NCI-H345 treated with DMSO at 0.1 percent for 48 hours (cell line): ENCODE results near the gene CAND2.
A peak's percentile ranks its signal among the peaks of the same experiment; 100 is the strongest.

Source experiments
- DNase-seq: peaks from one replicate; lab custom pipeline; 2025; ENCODE audit not compliant: unreplicated experiment; lab: John Stamatoyannopoulos, UW

Gene CAND2

DNA sequence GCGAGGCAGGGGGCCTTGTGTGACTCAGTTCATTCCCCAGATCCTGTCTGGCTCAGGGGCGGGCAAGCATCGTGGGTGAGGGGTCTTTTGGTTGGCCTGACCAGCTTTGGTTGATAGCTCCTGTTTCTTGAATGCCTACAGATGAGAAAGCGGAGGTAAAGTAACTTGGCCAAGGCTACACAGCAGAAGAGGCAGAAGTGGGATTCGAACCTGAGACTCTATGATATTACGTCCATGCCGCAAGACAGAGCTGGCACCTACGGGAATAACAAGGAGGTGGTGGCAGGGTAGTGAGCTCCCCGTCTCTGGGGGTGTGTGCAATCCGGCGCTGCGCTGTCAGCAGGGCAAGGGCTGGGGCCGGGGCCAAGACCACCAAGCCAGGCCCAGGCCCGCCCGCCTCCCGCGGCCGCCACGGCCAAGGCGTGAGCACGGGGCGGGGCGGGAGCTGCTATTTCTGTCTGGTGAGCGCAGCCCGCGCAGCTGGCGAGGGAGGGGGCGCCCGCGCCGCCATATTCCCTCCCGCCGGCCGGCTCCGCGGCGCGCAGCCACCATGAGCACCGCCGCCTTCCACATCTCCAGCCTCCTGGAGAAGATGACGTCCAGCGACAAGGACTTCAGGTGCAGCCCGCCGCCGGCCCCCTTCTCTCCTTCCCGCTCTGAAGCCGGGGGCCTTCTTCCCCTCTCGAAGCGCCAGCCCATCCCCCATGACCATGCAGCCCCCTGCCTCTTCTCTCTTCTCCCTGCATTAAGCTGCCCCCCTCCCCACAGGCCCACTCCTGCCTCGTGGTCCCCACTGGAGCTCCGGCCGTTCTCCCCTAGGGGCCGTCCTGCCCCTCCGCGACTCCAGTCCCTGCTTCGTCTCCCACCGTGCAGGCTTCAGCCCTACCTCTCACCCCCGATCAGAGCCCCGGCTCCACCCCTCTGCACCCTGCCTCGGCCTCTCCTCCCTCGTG, at the start of gene CAND2:
Gene CAND2 (plus strand): TSS at position 510 of the 953 bp plus-strand sequence. CDS start 41 bp downstream, at position 551.
- DNase-seq: peak; percentile 16

DNA sequence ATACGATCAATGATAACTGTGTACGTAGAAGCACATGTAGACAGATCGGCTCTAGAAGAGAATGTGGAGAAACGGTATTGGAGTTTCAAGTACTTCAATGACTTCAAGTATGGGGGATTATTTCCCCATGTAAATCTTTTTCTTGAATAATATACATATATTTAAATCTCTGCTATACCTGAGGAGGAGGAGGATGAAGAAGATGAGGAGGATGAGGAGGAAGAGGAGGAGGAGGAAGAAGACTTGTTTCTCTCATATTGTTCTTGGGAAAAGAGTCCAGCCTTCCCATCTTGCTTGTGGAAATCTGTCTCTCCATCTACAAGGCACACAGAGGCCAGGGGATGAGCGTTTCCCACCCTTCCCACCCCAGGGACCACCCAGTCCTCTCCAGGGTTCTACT, 48.0 kb upstream of the CAND2 start:
- DNase-seq: no peak

DNA sequence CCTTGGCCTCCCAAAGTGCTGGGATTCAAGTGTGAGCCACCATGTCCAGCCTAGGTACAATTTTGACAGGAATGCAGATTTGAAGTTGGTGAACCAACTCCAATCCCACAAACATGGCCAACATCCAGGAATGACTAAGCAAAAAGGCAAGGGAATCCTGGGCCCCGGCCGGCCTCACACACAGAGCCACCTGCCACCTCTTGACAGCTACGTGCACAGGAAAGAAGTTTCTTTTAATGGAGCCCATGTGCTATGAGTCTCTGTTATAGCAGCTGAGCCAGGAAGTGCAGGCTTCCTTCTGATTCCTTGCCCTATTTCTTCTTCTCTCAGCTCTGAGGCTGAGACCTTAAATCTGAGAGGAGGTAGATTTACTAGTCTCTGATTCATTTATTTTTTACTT, 46.3 kb upstream of the CAND2 start:
- DNase-seq: no peak

DNA sequence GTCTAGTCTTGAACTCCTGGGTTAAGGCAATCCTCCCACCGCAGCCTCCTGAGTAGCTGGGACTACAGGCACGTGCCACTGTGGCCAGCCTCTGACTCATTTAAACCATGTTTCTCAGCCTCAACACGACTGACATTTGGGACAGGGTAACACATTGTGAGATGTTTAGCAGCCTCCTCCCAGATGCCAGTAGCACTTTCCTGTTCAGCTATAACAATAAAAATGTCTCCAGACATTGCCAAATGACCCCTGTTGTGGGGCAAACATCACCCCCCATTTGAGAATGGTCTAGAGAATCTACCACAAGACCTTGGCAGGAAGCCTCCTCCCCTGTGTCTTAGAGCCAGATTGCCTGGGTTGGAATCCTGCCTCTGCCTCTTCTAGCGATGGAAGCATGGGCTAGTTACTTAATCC, 45.8 kb upstream of the CAND2 start:
- DNase-seq: no peak

DNA sequence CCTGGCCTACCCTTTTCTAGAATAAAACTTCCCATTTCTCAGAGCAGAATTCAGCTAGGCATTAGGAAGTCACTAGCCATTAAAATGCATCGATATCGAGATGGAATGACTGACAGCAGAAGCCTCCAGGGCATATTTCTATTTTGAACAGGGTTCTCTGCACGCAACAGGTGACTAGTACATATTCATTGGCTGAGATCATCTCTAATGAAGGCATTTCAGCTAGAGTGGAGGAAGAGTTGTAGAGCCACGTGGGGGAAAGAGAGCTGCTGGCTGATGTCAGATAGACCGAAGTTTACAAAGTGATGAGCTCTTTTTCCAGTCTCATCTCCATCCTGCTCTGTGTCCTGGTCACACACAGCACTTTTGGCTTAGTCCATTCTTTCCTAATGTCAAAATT, 44.9 kb upstream of the CAND2 start:
- DNase-seq: no peak

DNA sequence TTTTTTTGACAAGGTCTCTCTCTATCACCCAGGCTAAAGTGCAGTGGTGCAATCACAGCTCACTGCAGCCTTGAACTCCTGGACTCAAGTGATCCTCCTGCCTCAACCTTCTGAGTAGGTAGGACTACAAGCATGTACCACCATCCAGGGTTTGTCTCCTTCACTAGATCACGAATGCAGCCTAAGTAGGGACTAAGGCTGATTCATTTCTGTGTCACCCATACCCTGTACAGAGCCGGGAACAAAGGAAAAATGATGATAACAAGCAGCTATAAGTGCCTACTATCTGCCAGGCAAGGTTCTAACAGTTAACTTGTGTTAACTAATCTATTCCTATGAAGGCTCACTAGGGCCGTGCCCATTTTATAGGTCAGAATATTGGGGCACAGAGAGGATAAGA, 44.4 kb upstream of the CAND2 start:
- no peak for DNase-seq

DNA sequence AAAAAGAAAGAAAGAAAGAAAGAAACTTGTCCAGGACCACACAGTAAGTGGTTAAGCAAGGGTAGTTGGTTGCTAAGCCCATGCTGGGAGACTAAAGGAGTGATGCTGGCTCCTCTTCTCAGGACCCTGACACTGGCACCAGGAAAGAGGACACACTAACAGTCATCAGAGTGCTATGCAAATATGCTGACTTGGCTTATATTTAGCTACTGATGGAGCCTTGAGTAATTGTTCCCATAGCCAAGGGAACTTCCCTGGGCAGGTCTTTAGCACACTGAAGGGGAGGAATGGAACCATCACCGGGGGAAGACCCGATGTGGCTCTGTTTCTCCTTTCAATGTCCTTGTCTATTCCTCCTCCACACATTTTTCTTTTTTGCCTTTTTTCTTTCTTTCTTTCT, 43.7 kb upstream of the CAND2 start:
- DNase-seq: no peak

DNA sequence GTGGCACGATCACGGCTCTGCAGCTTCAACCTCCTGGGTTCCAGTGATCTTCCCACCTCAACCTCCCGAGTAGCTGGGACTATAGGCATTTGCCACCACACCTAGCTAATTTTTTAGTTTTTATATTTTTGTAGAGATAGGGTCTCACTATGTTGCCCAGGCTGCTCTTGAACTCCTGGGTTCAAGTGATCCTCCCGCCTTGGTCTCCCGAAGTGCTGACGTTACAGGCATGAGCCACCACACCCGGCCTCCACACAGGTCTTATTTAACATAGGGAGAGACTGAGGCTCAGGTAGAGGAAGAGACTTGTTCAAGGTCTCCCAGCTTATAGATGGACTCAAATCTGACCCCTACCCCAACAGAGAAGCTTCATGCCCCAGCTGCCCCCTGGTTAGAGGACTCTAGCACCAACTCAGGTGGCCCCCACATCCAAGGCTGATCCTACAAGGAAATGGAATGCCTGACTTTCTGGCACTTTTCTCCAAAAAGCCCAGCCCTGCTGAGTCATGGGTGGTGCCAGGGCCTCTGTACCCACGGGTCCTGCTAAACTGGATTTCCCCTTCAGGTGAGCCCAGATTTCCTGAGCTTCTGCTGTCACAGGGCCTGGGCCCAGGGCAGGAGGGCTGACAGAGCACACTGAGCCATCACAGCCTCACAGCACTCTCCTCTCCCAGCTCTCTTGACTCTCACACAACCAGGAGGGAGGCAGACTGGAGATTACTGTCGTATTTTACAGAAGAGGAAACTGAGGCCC, 43.0 kb upstream of the CAND2 start:
- no peak for DNase-seq

DNA sequence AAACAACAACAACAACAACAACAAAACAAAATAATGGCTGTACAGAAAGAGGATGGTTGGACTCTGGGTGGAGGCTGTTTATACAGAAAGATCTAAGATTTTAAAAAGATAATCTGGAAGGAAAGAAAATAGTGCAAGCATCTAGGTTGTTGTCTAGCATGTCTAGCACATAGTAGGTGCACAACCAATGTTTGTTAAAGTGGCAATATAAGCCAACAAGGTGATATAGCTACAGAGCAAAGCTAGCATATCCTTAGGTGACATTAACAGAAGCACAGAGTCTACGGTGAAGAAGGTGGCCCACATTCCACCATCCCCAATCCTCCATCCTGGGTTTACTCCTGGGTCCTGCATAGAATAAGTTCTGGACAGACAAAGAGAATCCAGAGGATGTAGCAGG, 42.2 kb upstream of the CAND2 start:
- no peak for DNase-seq

DNA sequence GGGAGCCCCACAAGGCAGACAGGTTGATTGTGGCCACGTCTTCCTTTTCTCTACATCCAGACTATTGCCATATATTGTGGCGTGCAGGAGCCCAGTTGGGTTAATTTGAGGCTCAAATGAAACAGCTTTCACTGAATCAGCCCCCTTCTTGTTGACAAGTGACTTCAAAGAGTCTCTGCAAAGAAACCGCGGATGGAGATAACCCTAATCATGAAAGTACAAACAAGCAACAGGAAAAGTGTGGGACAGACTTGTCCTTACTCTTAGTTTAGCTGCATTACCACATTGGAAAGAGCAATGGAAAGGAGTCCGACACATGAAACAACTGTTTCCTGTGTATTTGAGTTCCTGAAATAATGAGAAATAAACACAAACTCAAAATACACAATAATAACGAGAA, 40.7 kb upstream of the CAND2 start:
- DNase-seq: no peak

DNA sequence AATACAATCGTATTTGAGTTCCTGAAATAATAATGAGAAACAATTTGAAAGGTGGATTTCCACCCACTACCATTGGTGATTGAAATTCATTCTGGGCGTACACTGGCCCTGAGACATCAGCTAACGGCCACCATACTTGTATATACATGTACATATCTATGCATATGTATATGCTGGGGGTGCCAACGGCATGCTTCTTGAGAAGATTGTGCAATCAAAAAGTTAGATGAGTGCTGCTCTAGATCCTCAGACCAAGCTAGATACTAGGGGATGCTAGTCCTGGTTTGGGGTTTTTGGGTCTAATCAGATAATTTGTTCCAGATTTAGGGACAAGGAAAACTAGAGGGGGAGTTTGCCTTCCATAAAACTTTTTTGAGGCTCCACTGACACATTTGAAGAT, 40.3 kb upstream of the CAND2 start:
- no peak for DNase-seq

DNA sequence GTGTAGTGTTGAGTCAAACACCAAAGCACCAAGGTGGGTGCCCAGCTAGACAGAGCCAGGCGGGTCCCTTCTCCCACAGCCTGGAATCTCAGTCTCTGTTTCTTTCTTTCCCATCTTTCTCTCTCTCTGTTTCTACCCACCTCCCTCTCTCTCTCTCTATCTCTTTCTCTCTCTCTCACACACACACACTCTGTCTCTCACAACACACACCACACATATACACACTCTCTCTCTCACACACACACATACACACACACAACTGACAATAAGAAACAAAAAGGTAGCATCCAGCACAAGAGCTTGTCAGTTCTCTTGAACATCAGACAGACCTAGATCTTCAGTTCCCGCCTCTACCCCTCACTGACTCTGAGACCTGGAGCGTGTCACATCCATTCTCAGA, 39.8 kb upstream of the CAND2 start:
- DNase-seq: no peak

DNA sequence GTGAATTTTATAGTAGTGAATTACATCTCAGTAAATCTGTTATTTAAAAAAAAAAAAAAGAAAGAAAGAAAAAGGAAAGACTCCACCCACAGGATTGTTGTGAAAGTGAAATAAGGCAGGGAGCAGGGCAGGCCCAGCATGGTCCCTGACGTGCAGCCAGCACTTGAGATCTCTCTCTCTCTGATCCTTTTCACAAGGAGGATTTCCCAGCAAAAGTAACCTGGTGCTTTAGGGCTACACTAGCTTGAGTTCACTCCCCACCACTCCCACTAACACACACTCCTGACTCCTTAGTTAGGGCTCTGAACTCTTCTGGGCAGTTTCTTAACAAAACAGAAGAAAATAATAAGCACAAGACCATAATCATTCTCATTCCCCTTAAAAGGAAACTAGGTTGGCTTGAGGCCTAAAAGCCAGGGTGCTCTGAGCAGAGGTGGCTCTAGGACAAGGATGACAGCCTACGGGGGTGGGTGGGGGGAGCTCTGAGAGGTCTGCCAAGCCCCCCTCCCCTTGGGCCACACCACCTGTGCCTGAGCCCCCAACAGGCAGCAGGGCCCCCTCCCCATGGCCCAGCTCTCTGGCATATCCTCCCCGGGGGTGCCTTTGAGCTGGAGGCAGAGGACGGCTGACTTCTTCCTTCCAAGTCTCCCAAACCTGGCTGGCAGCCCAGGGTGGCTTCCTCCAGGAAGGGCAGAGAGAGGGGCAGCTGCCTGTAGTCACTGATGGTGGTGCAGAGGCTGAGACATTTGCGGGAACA, 38.3 kb upstream of the CAND2 start:
- no peak for DNase-seq

DNA sequence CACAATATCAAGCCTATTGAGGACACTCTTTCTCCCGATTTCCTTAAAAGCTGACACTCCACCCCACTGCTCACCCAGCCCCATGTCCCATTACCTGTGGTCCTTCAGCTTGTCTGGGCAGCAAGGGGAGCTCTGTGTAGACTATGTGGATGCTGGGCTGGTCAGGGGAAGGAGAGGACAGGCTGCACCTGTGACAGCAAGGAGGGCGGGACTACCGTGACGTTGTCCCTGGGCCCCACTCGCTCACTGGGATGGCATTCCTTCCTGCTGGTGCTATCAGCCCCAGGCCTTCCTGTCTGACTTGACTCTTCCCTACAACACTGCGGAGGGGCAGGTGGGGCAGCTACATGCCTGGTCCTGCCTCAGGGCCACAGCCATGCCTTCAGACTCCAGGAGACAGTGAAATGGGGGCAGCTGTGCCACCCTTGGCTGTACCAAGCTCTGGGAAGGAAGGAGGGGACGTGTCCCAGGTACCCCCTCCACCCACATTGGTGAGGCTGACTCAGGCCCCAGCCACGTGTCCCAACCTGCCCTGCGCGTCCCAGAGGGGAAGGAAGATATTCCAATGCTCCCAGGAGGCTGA, 37.3 kb upstream of the CAND2 start, which contains the start of gene TMEM40:
Gene TMEM40 (minus strand): TSS at position 163 of the 583 bp plus-strand sequence. CDS start 9,427 bp downstream, outside the sequence.
- DNase-seq: no peak

DNA sequence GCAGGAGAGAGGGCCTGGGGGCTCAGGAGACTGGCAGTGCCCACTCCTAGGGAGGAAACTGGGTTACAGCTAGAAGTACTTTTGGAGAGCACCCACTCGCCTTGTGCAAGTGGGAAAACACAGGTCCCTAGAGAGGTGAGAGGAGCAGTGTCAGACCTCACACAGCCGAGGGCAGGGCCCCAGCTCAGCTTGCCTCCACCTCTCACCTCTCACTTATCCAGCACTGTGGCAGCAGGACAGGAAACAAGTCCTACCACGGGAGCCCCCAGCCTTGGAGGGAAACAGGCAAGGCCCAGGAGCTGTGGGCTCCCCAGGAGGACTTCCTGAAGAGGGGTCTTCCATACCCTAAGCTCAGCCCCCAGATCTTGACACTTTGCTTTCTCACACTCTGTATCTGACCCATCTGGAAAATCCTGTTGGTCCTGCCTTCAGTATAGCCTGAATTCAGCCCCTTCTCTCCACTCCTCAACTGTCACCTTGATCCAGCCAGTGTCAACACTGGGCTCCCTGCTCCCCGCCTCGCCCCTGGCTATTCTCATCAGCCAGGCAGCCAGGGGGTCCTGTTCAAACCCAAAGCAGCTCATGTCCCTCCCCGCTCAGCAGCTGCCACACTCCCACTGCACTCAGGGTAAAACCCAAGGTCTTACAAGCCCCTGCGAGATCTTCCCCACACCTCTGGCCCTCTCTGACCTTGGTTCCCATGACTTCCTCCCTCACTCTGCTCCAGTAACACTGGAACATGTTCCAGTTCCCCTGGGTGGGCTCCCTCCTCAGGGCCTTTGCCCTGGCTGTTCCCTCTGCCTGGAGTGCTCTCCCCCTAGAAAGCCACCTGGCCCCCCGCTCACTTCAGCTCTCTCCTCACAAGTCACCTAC, 36.6 kb upstream of the CAND2 start:
- no peak for DNase-seq

DNA sequence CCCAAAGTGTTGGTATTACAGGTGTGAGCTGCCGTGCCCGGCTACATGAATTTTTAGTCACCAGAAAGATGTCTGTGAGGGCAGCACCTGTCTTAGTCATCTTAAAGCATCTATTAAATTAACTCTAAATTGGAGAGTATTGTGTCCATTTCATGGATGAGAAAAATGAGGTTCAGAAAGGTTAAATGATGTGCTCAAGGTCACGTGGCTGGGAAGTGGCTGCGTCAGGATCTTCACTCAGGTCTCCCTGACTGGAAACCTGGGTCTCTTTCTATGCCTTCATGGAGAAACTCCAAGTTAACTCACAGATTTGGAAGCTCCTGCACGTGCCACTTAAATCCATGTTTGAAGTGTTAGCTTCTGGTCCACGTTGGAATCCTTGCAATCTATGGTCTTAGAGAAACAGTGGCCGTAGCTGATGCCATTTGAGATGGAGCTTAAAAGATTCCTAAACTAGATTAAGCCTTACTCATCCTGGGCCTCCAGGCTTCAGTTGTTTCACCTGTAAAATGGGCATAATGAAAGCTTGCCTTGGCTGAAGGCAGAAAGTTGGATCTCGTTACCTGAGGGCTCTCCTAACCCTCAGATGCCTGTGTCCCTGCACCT, 32.2 kb upstream of the CAND2 start:
- DNase-seq: no peak

DNA sequence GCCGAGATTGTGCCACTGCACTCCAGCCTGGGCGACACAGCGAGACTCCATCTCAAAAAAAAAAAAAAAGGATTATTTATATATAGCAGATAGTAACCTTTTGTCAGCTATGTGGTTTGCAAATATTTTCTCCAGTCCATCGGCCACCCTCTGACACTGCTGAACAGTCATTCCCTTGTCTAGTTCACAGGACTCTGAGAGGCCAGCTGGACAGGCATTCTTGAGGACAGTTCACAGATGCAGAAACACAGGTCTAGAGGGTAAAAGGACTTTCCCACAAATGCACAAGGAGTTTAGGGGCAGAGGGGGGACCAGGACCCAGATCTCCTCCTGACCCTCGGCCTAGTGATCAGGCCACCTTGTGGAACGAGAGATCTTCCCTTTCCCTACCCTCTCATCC, 29.9 kb upstream of the CAND2 start:
- DNase-seq: no peak

DNA sequence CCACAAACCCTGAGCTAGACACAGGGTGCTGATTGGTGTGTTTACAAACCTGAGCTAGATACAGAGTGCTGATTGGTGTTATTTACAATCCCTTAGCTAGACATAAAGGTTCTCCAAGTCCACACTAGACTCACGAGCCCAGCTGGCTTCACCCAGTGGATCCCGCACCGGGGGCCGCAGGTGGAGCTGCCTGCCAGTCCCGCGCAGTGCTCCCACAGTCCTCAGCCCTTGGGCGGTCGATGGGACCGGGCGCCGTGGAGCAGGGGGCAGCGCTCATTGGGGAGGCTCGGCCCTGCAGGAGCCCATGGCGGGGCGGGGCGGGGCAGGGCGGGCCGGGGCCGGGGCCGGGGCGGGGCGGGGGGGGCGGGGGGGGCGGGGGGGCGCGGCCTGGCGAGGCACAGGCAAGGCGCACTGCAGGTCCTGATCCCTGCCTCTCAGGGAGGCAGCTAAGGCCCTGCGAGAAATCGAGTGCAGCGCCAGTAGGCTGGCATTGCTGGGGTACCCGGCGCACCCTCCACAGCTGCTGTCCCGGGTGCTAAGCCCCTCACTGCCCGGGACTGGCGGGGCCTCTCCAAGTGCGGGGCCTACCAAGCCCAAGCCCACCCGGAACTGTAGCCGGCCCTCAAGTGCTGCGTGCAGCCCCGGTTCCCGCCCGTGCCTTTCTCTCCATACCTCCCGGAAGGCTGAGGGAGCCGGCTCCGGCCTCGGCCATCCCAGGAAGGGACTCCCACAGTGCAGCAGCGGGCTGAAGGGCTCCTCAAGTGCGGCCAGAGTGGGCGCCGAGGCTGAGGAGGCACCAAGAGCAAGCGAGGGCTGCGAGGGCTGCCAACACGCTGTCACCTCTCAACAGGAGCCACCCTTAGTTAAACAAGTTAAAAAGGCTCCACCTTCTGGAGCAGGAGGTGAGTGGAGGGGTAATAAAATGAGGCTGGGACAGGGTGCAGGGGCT, 27.6 kb upstream of the CAND2 start:
- no peak for DNase-seq
